ENCODE results near the gene PDCL3.

Gene PDCL3

DNA sequence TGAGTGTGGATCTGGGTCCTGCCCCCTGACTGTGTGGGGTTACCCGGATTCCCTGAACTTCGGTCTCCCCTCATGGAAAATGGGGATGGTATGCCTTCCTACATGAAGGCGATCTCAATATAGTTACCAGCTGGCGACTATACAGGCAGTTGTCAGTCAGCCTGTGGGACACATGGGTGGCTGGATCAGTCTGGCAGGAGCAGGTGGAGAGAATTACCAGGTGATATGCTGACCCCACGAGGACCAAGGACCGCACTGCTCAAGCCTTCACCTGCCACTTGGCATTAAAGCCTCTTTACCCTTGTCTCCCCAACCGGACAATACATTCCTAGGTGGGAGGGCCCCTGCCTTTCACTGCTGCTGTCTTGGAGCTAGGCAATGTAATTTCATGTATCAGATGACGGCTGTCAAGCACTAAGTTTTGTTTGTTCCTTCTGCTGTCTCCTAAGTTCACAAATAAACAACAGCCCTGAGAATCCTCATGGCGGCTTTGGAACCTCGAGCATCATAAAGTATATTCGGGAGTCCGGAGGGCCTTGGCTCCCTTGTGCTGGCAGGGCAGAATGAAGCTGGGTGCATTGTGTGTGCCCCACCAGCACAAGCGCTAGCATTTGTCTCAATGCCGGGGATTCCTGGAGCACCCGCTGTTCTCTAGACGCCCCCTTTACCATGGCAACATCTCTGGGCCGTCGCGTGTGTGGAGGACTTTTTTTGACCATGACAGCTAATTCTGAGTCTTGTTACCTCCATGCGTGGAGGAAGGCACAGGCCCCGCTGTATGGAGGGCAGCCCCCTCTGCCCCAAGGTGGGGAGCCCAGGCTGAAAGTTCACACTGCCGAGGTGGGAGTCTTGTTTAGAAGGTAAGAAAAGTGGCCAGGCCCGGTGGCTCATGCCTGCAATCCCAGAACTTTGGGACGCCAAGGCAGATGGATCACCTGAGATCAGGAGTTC is 48.6 kb downstream of the PDCL3 start:
- Histone ChIP-seq H3K27me3 (replicated peaks; ENCODE audit: control insufficient read depth, insufficient read depth, low read length) (no peaks in the 10 kb centered on the region), H3K36me3 (ENCODE audit: control insufficient read depth, insufficient read depth, low read length) (no peaks in the 10 kb centered on the region), H3K4me3 (replicated peaks; ENCODE audit: low read depth, low read length) (no peak overlapping the region)
- TF ChIP-seq, protein P1, sequence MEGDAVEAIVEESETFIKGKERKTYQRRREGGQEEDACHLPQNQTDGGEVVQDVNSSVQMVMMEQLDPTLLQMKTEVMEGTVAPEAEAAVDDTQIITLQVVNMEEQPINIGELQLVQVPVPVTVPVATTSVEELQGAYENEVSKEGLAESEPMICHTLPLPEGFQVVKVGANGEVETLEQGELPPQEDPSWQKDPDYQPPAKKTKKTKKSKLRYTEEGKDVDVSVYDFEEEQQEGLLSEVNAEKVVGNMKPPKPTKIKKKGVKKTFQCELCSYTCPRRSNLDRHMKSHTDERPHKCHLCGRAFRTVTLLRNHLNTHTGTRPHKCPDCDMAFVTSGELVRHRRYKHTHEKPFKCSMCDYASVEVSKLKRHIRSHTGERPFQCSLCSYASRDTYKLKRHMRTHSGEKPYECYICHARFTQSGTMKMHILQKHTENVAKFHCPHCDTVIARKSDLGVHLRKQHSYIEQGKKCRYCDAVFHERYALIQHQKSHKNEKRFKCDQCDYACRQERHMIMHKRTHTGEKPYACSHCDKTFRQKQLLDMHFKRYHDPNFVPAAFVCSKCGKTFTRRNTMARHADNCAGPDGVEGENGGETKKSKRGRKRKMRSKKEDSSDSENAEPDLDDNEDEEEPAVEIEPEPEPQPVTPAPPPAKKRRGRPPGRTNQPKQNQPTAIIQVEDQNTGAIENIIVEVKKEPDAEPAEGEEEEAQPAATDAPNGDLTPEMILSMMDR (IDR thresholded peaks at IDR 0.05; ENCODE audit: insufficient read depth, low read length, poor library complexity, severe bottlenecking): no peak
- no peak for DNase-seq (ENCODE audit: extremely low read depth, insufficient read length)

DNA sequence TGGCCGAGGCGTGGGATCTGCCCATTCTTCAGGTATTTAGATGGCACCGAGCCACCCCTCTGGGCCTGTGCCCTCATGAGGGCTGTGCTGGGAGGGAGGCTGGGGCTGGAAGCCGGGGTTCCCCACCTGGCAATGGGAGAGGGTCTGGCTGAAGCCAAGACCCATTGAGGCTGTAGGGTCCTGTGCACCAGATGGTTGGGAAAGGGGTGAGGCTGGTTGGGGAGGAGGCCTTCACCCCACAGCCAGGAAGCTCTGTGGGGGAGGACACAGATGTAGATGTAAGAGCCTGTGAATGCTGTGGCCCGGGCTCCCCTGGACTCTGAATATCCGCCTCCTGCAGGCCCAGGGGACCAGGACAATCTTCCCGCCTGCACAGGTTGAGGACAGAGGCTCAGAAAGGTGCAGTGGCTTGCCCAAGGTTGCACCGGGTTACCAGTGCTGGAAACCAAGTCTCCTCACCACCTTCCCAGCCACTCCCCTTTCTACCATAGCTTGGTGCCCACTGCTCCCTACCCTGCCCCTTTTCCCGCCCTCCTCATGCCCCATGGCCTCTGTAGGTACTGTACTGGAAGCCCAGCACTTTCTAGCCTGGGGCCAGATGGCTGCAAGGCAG is 49.7 kb downstream of the PDCL3 start:
- TF ChIP-seq, protein P1 (IDR thresholded peaks at IDR 0.05; ENCODE audit: insufficient read depth, low read length, poor library complexity, severe bottlenecking): no peak
- H3K4me3 ChIP-seq (replicated peaks; ENCODE audit: low read depth, low read length): no peak overlapping the region
- no peak for DNase-seq (ENCODE audit: extremely low read depth, insufficient read length)
- no peaks in the 10 kb centered on the region for H3K27me3 ChIP-seq (replicated peaks; ENCODE audit: control insufficient read depth, insufficient read depth, low read length)
- no peaks in the 10 kb centered on the region for H3K36me3 ChIP-seq (ENCODE audit: control insufficient read depth, insufficient read depth, low read length)

DNA sequence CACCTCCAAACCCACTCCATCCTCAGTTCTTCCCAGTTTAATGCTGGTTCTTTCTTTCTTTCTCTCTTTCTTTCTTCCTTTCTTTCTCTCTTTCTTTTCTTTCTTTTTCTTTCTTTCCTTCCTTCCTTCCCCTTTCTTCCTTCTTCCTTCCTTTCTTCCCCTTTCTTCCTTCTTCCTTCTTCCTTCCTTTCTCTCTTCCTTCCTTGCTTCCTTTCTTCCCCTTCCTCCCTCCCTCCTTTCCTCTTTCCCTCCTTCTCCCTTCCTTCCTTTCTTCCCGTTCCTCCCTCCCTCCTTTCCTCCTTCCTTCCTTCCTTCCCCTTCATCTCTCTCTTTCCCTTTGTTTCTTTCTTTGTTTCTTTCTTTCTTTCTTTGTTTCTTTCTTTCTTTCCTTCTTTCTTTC is 50.9 kb downstream of the PDCL3 start:
- H3K4me3 ChIP-seq (replicated peaks; ENCODE audit: low read depth, low read length): no peak overlapping the region
- no peak for DNase-seq (ENCODE audit: extremely low read depth, insufficient read length)
- no peaks in the 10 kb centered on the region for H3K36me3 ChIP-seq (ENCODE audit: control insufficient read depth, insufficient read depth, low read length)
- H3K27me3 ChIP-seq (replicated peaks; ENCODE audit: control insufficient read depth, insufficient read depth, low read length): no peaks in the 10 kb centered on the region
- TF ChIP-seq, protein P1 (IDR thresholded peaks at IDR 0.05; ENCODE audit: insufficient read depth, low read length, poor library complexity, severe bottlenecking): no peak

DNA sequence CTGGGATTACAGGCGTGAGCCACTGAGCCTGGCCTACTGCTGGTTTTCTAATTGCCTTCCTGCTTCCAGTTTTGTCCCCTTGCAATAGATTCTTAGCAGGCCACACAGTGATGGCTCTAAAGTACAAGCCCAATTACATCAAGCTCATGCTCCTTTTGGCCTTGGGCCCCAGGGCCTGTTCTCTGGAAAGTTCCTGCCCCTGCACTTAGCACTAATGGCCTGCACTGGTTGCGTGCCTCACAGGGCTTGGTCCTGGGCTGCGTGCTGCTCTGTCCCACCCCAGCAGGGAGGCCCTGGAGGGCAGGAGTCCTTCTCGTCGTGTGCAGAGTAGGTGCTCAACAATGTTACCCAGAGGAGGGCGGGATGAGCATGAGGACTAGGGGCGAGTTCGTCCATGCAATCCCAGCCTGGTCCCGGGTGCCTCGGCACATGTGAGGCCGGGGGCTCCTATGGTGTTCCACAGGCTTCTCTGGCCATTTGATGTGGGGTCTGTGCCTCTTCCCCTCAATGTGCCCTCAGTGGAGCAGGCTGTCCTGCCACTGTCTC is 51.7 kb downstream of the PDCL3 start:
- TF ChIP-seq, protein P1 (IDR thresholded peaks at IDR 0.05; ENCODE audit: insufficient read depth, low read length, poor library complexity, severe bottlenecking): no peak
- Histone ChIP-seq H3K27me3 (replicated peaks; ENCODE audit: control insufficient read depth, insufficient read depth, low read length) (no peaks in the 10 kb centered on the region), H3K4me3 (replicated peaks; ENCODE audit: low read depth, low read length) (no peak overlapping the region), H3K36me3 (ENCODE audit: control insufficient read depth, insufficient read depth, low read length) (no peaks in the 10 kb centered on the region)
- no peak for DNase-seq (ENCODE audit: extremely low read depth, insufficient read length)

DNA sequence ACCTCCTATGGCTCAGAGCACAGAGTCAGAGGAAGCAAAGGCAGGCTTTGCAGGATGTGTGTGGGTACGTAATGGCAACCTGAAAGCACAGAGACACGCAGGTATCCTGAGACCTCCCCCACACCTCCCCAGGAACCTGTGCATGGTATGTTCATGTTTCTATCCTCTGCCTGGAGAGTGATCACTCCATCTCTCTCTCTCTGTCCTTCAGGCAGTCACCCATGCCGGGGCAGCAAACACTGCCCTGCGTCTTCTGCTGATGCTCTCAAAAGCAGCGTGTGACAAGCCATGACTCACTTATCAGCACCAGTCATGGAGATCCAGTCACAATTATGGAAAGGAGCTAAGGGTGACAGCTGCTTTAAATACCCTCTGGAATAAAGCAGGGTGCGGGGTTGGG is 52.7 kb downstream of the PDCL3 start:
- TF ChIP-seq, protein P1 (IDR thresholded peaks at IDR 0.05; ENCODE audit: insufficient read depth, low read length, poor library complexity, severe bottlenecking): no peak

More for the DNA sequence above, 52.7 kb downstream of the PDCL3 start:
- no peaks in the 10 kb centered on the region for H3K27me3 ChIP-seq (replicated peaks; ENCODE audit: control insufficient read depth, insufficient read depth, low read length)
- no peak overlapping the region for H3K4me3 ChIP-seq (replicated peaks; ENCODE audit: low read depth, low read length)
- DNase-seq (ENCODE audit: extremely low read depth, insufficient read length): no peak
- H3K36me3 ChIP-seq (ENCODE audit: control insufficient read depth, insufficient read depth, low read length): no peaks in the 10 kb centered on the region

Data from GM06990 (cell line).